WERI-Rb-1 (cell line): ENCODE measurements around the gene RPL10.
A peak's percentile ranks its signal among the peaks of the same experiment; 100 is the strongest.

Experiments
- DNase-seq: peaks from one replicate; pipeline ENCODE4 v3.0.0-alpha.2; 2020
- H3K27ac ChIP-seq: fragments of 250-450 bp; sonication (Bioruptor Pico); 2 replicates; pipeline ENCODE4 v1.5.1; 2020; ENCODE audit warnings: mild to moderate bottlenecking, moderate library complexity
- H3K27me3 ChIP-seq: fragments of 250-450 bp; sonication (Bioruptor Pico); 2 replicates; pipeline ENCODE4 v1.5.1; 2021; ENCODE audit warnings: mild to moderate bottlenecking, low read depth, moderate library complexity; ENCODE audit not compliant: insufficient read depth, severe bottlenecking
- H3K36me3 ChIP-seq: fragments of 250-450 bp; sonication (Bioruptor Pico); 2 replicates; pipeline ENCODE4 v1.5.1; 2020; ENCODE audit warnings: mild to moderate bottlenecking, moderate library complexity
- H3K4me3 ChIP-seq: 2 replicates; pipeline ENCODE4 v1.5.1; 2011; ENCODE audit warnings: low read depth, mild to moderate bottlenecking, control low read depth, low read length
- H3K9me3 ChIP-seq: fragments of 250-450 bp; sonication (Bioruptor Pico); 2 replicates; pipeline ENCODE4 v1.5.1; 2021; ENCODE audit warnings: mild to moderate bottlenecking, moderate library complexity; ENCODE audit not compliant: severe bottlenecking
- CTCF ChIP-seq: IDR thresholded peaks from 2 replicates; pipeline ENCODE4 v1.5.1; 2011; ENCODE audit warnings: low read depth, mild to moderate bottlenecking, control low read depth, inconsistent platforms, low read length

Gene RPL10

GRCh38 chrX:154408659-154409221 is 10.6 kb downstream of the RPL10 start:
- no peak for TF ChIP-seq CTCF
- H3K36me3 ChIP-seq = peaks cover 26% of the 10 kb centered on the region
- H3K9me3 ChIP-seq = no peaks in the 10 kb centered on the region
- H3K4me3 ChIP-seq = no peak overlapping the region
- no peak overlapping the region for H3K27ac ChIP-seq
- DNase-seq = no peak
- H3K27me3 ChIP-seq = peaks cover 11% of the 10 kb centered on the region

- no peak within 1 kb of the TSS for H3K4me3 ChIP-seq
Observed at GRCh38 chrX:154409222-154409871, 11.2 kb downstream of the RPL10 start, which contains the start of gene DNASE1L1. TSS of gene DNASE1L1 (minus strand) at chrX:154409254. CDS start at chrX:154405568, 3,686 bp downstream.

GRCh38 chrX:154411981-154412340 is 13.8 kb downstream of the RPL10 start:
- peak; percentile 90 for DNase-seq
- Histone ChIP-seq H3K27ac (peak overlapping the region; percentile 93), H3K9me3 (peaks cover 3% of the 10 kb centered on the region)

More at GRCh38 chrX:154409222-154409871, 11.2 kb downstream of the RPL10 start, which contains the start of gene DNASE1L1:
- DNase-seq = no peak
- no peak for TF ChIP-seq CTCF
- H3K36me3 ChIP-seq = peaks cover 30% of the 10 kb centered on the region
- no peak within 1 kb of the TSS for H3K27ac ChIP-seq
- peaks cover 11% of the 10 kb centered on the region for H3K27me3 ChIP-seq
- H3K9me3 ChIP-seq = no peaks in the 10 kb centered on the region

GRCh38 chrX:154412468-154412867 is 14.3 kb downstream of the RPL10 start:
- TF ChIP-seq CTCF = no peak
- Histone ChIP-seq H3K9me3 (peaks cover 3% of the 10 kb centered on the region), H3K27me3 (peaks cover 11% of the 10 kb centered on the region), H3K27ac (peak overlapping the region; percentile 93), H3K4me3 (peak overlapping the region; percentile 78), H3K36me3 (peaks cover 30% of the 10 kb centered on the region)
- peak; percentile 80 for DNase-seq

More at GRCh38 chrX:154411981-154412340, 13.8 kb downstream of the RPL10 start:
- H3K36me3 ChIP-seq = peaks cover 30% of the 10 kb centered on the region
- TF ChIP-seq CTCF = no peak
- peak overlapping the region; percentile 78 for H3K4me3 ChIP-seq
- H3K27me3 ChIP-seq = peaks cover 11% of the 10 kb centered on the region

GRCh38 chrX:154413142-154413541 is 15.0 kb downstream of the RPL10 start:
- Histone ChIP-seq H3K36me3 (peaks cover 30% of the 10 kb centered on the region), H3K27ac (peak overlapping the region; percentile 93), H3K4me3 (no peak overlapping the region), H3K27me3 (peaks cover 11% of the 10 kb centered on the region), H3K9me3 (peaks cover 3% of the 10 kb centered on the region)
- no peak for DNase-seq
- 0 out of 2 replicates have a peak, but pooled peaks have one; percentile 17 for TF ChIP-seq CTCF
